KBM-7 (cell line): Measurements from ENCODE around the gene GPR37L1.
A peak's percentile ranks its signal among the peaks of the same experiment; 100 is the strongest.

Source experiments
- DNase-seq: peaks from one replicate; pipeline ENCODE4 v3.0.0-alpha.2; 2015
- in situ Hi-C: fragments of 300-500 bp; cut with MboI; formaldehyde crosslinking; loops from 2 replicates; pipeline ENCODE4 v1.14.3; 2020; ENCODE audit warnings: low sequenced_read_pairs, low pct_unique_long_range_greater_than_20kb, mixed read lengths

The GPR37L1 gene

GRCh38 chr1:202146993-202147392, 24.3 kb downstream of the GPR37L1 start:
- no peak for DNase-seq
- in situ Hi-C loops: no loop called here

- in situ Hi-C loops: no loop called here
- no peak for DNase-seq
Observed at GRCh38 chr1:202148391-202148790, 25.7 kb downstream of the GPR37L1 start.

GRCh38 chr1:202149566-202149965, 26.8 kb downstream of the GPR37L1 start:
- in situ Hi-C loops: no loop called here
- DNase-seq: no peak

GRCh38 chr1:202150187-202150586, 27.5 kb downstream of the GPR37L1 start:
- in situ Hi-C loops: no loop called here
- no peak for DNase-seq

- no peak for DNase-seq
- in situ Hi-C loops: no loop called here
Observed at GRCh38 chr1:202150602-202151001, 27.9 kb downstream of the GPR37L1 start.

GRCh38 chr1:202151045-202151444, 28.3 kb downstream of the GPR37L1 start:
- in situ Hi-C loops: no loop called here
- DNase-seq: no peak

GRCh38 chr1:202152399-202152798, 29.7 kb downstream of the GPR37L1 start:
- no peak for DNase-seq
- in situ Hi-C loops: no loop called here

- in situ Hi-C loops: no loop called here
- DNase-seq: no peak
Observed at GRCh38 chr1:202153284-202153683, 30.6 kb downstream of the GPR37L1 start.

GRCh38 chr1:202154148-202154765, 31.5 kb downstream of the GPR37L1 start:
- in situ Hi-C loops: no loop called here
- no peak for DNase-seq

- in situ Hi-C loops: no loop called here
- peak; percentile 79 for DNase-seq
Observed at GRCh38 chr1:202154766-202155477, 32.2 kb downstream of the GPR37L1 start.

- DNase-seq: no peak
Observed at GRCh38 chr1:202155478-202156021, 32.8 kb downstream of the GPR37L1 start.

GRCh38 chr1:202156590-202156989, 33.9 kb downstream of the GPR37L1 start:
- no peak for DNase-seq
- in situ Hi-C loops: no loop called here

More at GRCh38 chr1:202155478-202156021, 32.8 kb downstream of the GPR37L1 start:
- in situ Hi-C loops: no loop called here

GRCh38 chr1:202157945-202158344, 35.2 kb downstream of the GPR37L1 start:
- no peak for DNase-seq
- in situ Hi-C loops: no loop called here

GRCh38 chr1:202158810-202159533, 36.3 kb downstream of the GPR37L1 start:
- in situ Hi-C loops: no loop called here
- peak; percentile 72 for DNase-seq

GRCh38 chr1:202159534-202160371, 37.0 kb downstream of the GPR37L1 start:
- DNase-seq: peak; percentile 78

GRCh38 chr1:202160377-202160940, 37.7 kb downstream of the GPR37L1 start, which contains the start of gene PTPN7:
Gene PTPN7 (minus strand): TSS chr1:202160602. CDS start chr1:202159402, 1,200 bp downstream.
- in situ Hi-C loops: no loop called here
- DNase-seq: peak; percentile 86

More at GRCh38 chr1:202159534-202160371, 37.0 kb downstream of the GPR37L1 start:
- in situ Hi-C loops: no loop called here

GRCh38 chr1:202161151-202162046, 38.7 kb downstream of the GPR37L1 start:
- DNase-seq: peak; percentile 47
- in situ Hi-C loops: no loop called here

- peak; percentile 71 for DNase-seq
- in situ Hi-C loops: no loop called here
Observed at GRCh38 chr1:202162047-202162417, 39.3 kb downstream of the GPR37L1 start.
